ENCODE results near the gene CYP3A4. TPM values are rescaled to one million over a fixed set of nuclear protein-coding genes. Genes with fewer than 3 reads are reported as not detected.

The CYP3A4 gene
- polyA plus RNA-seq, 1 of the 3 experiments (the other 2 are of a cell fraction): not detected

DNA sequence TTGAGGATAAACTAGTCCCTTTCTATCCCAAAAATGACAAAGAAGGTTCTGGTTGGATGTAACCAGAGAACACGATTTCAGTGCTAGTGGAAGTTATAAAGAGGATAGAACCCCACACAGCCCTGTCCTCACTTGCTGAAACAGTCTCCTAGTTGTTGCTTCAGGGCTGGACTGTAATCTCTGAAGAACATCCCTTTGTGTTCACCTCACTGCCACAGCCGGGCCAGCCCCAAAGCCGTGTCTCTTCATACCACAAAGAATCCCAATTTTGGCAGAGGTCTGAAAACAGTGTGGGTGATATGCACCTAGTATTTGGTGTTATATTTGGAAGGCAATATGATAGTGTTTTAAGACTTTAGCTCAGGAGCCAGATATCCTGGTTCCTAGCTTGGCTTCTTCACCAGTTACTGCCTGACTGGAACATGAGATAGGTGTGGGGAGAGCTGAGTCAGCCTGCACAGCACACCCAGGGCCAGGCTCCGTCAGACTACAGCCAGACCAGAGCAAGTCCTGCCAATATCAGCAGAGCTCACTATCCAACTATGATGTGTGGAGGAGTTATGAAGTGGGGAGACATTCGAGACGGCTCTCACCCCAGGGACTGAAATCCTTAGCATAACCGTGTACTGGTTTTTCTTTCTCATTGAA is 21.2 kb downstream of the CYP3A4 start (continued):
- TF ChIP-seq USF2 (IDR thresholded peaks at IDR 0.05; ENCODE audit: borderline replicate concordance, low read depth, low read length): no peak
- no peak for TF ChIP-seq FOXJ3 (CRISPR knock-in tag; IDR thresholded peaks at IDR 0.05)

DNA sequence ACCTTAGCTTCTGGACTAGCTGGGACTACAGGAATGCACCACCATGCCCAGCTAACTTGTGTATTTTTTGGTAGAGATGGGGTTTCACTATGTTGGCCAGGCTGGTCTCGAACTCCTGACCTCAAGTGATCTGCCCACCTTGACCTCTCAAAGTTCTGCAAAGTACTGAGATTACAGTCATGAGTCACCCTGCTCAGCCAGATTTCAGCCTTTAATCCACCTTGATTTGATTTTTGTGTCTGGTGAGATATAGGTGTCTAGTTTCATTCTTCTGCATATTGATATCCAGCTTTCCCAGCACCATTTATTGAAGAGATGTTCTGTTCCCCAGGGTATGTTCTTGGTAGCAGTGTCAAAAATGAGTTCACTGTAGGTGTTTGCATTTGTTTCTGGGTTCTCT is 28.9 kb downstream of the CYP3A4 start:
- no peaks in the 10 kb centered on the region for H3F3A ChIP-seq (replicated peaks; ENCODE audit: insufficient read depth)
- no peak overlapping the region for H3K4me2 ChIP-seq
- POLR2A ChIA-PET: no interaction called here
- CTCF ChIA-PET: no interaction called here
- H3K27ac ChIP-seq (ENCODE audit: low read depth in 2 of 2, low read length in 1 of 2): no peak overlapping the region
- H2AFZ ChIP-seq (ENCODE audit: low read depth): no peak overlapping the region
- no peaks in the 10 kb centered on the region for H3K9me2 ChIP-seq
- H3K27me3 ChIP-seq (ENCODE audit: insufficient read depth): no peaks in the 10 kb centered on the region; the same call in none of the 2 replicates
- 8% methylated on average over 1 of the region's 1 CpG for WGBS (ENCODE audit: low lambda C conversion rate)
- H3K79me2 ChIP-seq (ENCODE audit: insufficient read depth): no peaks in the 10 kb centered on the region
- H3K9ac ChIP-seq: no peak overlapping the region
- no peaks in the 10 kb centered on the region for H4K20me1 ChIP-seq (ENCODE audit: insufficient read depth)
- no peak overlapping the region for H3K4me3 ChIP-seq (ENCODE audit: low read depth in 2 of 2, low read length in 1 of 2)
- no peaks in the 10 kb centered on the region for H3K36me3 ChIP-seq (replicated peaks in 1 of 2; ENCODE audit: control insufficient read depth in 1 of 2, insufficient read depth in 2 of 2, low read length in 1 of 2)
- TF ChIP-seq, protein P1, sequence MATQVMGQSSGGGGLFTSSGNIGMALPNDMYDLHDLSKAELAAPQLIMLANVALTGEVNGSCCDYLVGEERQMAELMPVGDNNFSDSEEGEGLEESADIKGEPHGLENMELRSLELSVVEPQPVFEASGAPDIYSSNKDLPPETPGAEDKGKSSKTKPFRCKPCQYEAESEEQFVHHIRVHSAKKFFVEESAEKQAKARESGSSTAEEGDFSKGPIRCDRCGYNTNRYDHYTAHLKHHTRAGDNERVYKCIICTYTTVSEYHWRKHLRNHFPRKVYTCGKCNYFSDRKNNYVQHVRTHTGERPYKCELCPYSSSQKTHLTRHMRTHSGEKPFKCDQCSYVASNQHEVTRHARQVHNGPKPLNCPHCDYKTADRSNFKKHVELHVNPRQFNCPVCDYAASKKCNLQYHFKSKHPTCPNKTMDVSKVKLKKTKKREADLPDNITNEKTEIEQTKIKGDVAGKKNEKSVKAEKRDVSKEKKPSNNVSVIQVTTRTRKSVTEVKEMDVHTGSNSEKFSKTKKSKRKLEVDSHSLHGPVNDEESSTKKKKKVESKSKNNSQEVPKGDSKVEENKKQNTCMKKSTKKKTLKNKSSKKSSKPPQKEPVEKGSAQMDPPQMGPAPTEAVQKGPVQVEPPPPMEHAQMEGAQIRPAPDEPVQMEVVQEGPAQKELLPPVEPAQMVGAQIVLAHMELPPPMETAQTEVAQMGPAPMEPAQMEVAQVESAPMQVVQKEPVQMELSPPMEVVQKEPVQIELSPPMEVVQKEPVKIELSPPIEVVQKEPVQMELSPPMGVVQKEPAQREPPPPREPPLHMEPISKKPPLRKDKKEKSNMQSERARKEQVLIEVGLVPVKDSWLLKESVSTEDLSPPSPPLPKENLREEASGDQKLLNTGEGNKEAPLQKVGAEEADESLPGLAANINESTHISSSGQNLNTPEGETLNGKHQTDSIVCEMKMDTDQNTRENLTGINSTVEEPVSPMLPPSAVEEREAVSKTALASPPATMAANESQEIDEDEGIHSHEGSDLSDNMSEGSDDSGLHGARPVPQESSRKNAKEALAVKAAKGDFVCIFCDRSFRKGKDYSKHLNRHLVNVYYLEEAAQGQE (IDR thresholded peaks at IDR 0.05; ENCODE audit: low read depth, low read length): no peak
- no peak for TF ChIP-seq EZH2phosphoT487 (IDR thresholded peaks at IDR 0.05; ENCODE audit: borderline replicate concordance, low read depth)
- no peak for TF ChIP-seq GATA2 (CRISPR knock-in tag; IDR thresholded peaks at IDR 0.05)
- no peak for TF ChIP-seq SIN3A (IDR thresholded peaks at IDR 0.05; ENCODE audit: borderline replicate concordance, low read depth, low read length)
- TF ChIP-seq YY1 (IDR thresholded peaks at IDR 0.05; ENCODE audit: low read depth): no peak
- no peak for TF ChIP-seq GABPA (IDR thresholded peaks at IDR 0.05; ENCODE audit: low read depth)
- TF ChIP-seq, protein P2, sequence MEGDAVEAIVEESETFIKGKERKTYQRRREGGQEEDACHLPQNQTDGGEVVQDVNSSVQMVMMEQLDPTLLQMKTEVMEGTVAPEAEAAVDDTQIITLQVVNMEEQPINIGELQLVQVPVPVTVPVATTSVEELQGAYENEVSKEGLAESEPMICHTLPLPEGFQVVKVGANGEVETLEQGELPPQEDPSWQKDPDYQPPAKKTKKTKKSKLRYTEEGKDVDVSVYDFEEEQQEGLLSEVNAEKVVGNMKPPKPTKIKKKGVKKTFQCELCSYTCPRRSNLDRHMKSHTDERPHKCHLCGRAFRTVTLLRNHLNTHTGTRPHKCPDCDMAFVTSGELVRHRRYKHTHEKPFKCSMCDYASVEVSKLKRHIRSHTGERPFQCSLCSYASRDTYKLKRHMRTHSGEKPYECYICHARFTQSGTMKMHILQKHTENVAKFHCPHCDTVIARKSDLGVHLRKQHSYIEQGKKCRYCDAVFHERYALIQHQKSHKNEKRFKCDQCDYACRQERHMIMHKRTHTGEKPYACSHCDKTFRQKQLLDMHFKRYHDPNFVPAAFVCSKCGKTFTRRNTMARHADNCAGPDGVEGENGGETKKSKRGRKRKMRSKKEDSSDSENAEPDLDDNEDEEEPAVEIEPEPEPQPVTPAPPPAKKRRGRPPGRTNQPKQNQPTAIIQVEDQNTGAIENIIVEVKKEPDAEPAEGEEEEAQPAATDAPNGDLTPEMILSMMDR (IDR thresholded peaks at IDR 0.05): no peak
- no peak for TF ChIP-seq IRF3 (IDR thresholded peaks at IDR 0.05; ENCODE audit: low read depth, low read length)
- no peak for TF ChIP-seq NFIC (IDR thresholded peaks at IDR 0.05; ENCODE audit: borderline replicate concordance)
- no peak for DNase-seq
- no peaks in the 10 kb centered on the region for H3K9me3 ChIP-seq
- H3K4me1 ChIP-seq (ENCODE audit: control insufficient read depth in 1 of 2, insufficient read depth in 2 of 2, low read depth in 1 of 2, low read length in 1 of 2): no peaks in the 10 kb centered on the region; a peak in 1 of 4 replicates
